ENCODE measurements around the gene TMEM141.
"Not testable (repeated sequence)": the region's sequence is repeated elsewhere in the genome, so short reads cannot be mapped to it uniquely, and the experiment has no call there.

TMEM141 gene

GRCh38 chr9:136796238-136796774 lies 5.2 kb downstream of the TMEM141 start, which contains the start of gene CCDC183:
Gene CCDC183 (plus strand): TSS chr9:136796338. CDS start chr9:136796398, 60 bp downstream.
- peak; percentile 28 for DNase-seq

GRCh38 chr9:136796775-136797347 lies 5.7 kb downstream of the TMEM141 start:
- DNase-seq, result not testable (repeated sequence)

- DNase-seq, result no peak
These were observed 7.5 kb downstream of the TMEM141 start for GRCh38 chr9:136798708-136799078.

- peak; percentile 19 for DNase-seq
These were observed 8.1 kb downstream of the TMEM141 start for GRCh38 chr9:136799079-136799853.

GRCh38 chr9:136799854-136800657 lies 8.9 kb downstream of the TMEM141 start:
- peak; percentile 80 for DNase-seq

- no peak for DNase-seq
These were observed 11.2 kb downstream of the TMEM141 start for GRCh38 chr9:136802321-136802720.

- DNase-seq, result not testable (repeated sequence)
These were observed 11.9 kb downstream of the TMEM141 start for GRCh38 chr9:136803009-136803550.

GRCh38 chr9:136803551-136804508 lies 12.7 kb downstream of the TMEM141 start:
- no peak for DNase-seq

GRCh38 chr9:136804509-136805206 lies 13.5 kb downstream of the TMEM141 start:
- DNase-seq, result no peak

- DNase-seq, result no peak
These were observed 14.1 kb downstream of the TMEM141 start for GRCh38 chr9:136805207-136805740.

- no peak for DNase-seq
These were observed 14.9 kb downstream of the TMEM141 start for GRCh38 chr9:136806067-136806466.

GRCh38 chr9:136806631-136807201 lies 15.6 kb downstream of the TMEM141 start:
- DNase-seq, result no peak

- DNase-seq, result peak; percentile 89
These were observed 16.3 kb downstream of the TMEM141 start, which contains the start of gene RABL6 for GRCh38 chr9:136807281-136808074. Gene RABL6 (plus strand): TSS chr9:136807948. CDS start chr9:136808197, 249 bp downstream.

- DNase-seq, result peak; percentile 32
These were observed 17.1 kb downstream of the TMEM141 start for GRCh38 chr9:136808075-136808805.

GRCh38 chr9:136808806-136809158 lies 17.6 kb downstream of the TMEM141 start:
- DNase-seq, result peak; percentile 28

GRCh38 chr9:136814725-136815421 lies 23.7 kb downstream of the TMEM141 start:
- DNase-seq, result no peak

- DNase-seq, result no peak
These were observed 24.3 kb downstream of the TMEM141 start for GRCh38 chr9:136815422-136815782.

All from retina (tissue), 1 donor.